Keratinocyte (primary cell): ENCODE measurements around the gene ELMO2.

ENCODE experiments used
- CTCF ChIP-seq, 3 experiments: IDR thresholded peaks in 1 of 3; conservative IDR thresholded peaks in 1 of 3; optimal IDR thresholded peaks in 1 of 3; 2 replicates in 2 of 3; 3 replicates in 1 of 3; pipeline versions ENCODE3 to v1.5.1; 2011; ENCODE audit warnings: low read length in 3 of 3, mild to moderate bottlenecking in 3 of 3, moderate library complexity in 2 of 3, control low read depth in 1 of 3, inconsistent platforms in 1 of 3; ENCODE audit not compliant: insufficient read depth in 2 of 3; ENCODE audit errors: extremely low read depth in 1 of 3
- EZH2 ChIP-seq: IDR thresholded peaks from one replicate; pipeline ENCODE4 v1.6.1; 2012; ENCODE audit warnings: inconsistent platforms, mild to moderate bottlenecking, low read length, moderate library complexity

- TF ChIP-seq CTCF (optimal IDR thresholded peaks at IDR 0.05 in 1 of 3, IDR thresholded peaks at IDR 0.05 in 1 of 3, conservative IDR thresholded peaks at IDR 0.05 in 1 of 3; ENCODE audit: extremely low read depth in 1 of 3, insufficient read depth in 2 of 3, low read length in 3 of 3) (no peak), EZH2 (no peak)
These were observed 52.8 kb downstream of the ELMO2 start for GRCh38 chr20:46353500-46354206.
